ENCODE data around the gene KAZALD1. TPM values are rescaled to one million over a fixed set of nuclear protein-coding genes. Genes with fewer than 3 reads are reported as not detected.

The KAZALD1 gene
- total and polyA plus RNA-seq, 10 of the 15 experiments (the other 5 are each of a cell fraction or from before 2014, with no cell fraction given) = 0.10 to 4.3 (median 1.9) TPM

GRCh38 chr10:101101372-101101881, 39.6 kb downstream of the KAZALD1 start (continued):
- TF ChIP-seq CHD4 (IDR thresholded peaks at IDR 0.05) (no peak), IRF5 (IDR thresholded peaks at IDR 0.05; ENCODE audit: borderline replicate concordance) (no peak), ZNF217 (IDR thresholded peaks at IDR 0.05) (no peak), ZNF24 (IDR thresholded peaks at IDR 0.05) (no peak)

- H3K4me1 ChIP-seq (ENCODE audit: control insufficient read depth, insufficient read depth, low read length) = no peaks in the 10 kb centered on the region
- no peaks in the 10 kb centered on the region for H3K9me3 ChIP-seq (replicated peaks; ENCODE audit: control insufficient read depth, insufficient read depth, low read length)
- no peak overlapping the region for H2AFZ ChIP-seq (ENCODE audit: control insufficient read depth, low read depth, low read length)
- no peak overlapping the region for H3K9ac ChIP-seq (ENCODE audit: control insufficient read depth, insufficient read depth, low read length)
- POLR2A ChIA-PET = no interaction called here
- TF ChIP-seq SP1 (IDR thresholded peaks at IDR 0.05; ENCODE audit: low read depth, low read length) = no peak
- TF ChIP-seq JUND (IDR thresholded peaks at IDR 0.05; ENCODE audit: low read depth, low read length) = no peak
- TF ChIP-seq SMAD5 (IDR thresholded peaks at IDR 0.05; ENCODE audit: low read depth) = no peak
- TF ChIP-seq JUNB (IDR thresholded peaks at IDR 0.05) = no peak
- TF ChIP-seq EP300 (IDR thresholded peaks at IDR 0.05; ENCODE audit: borderline replicate concordance in 1 of 2, control insufficient read depth in 1 of 2, low read depth in 2 of 2, low read length in 2 of 2) = no peak
- TF ChIP-seq NR2C1 (IDR thresholded peaks at IDR 0.05) = no peak
- TF ChIP-seq ZNF384 (IDR thresholded peaks at IDR 0.05; ENCODE audit: borderline replicate concordance, low read depth, low read length) = no peak
- TF ChIP-seq NFIC (IDR thresholded peaks at IDR 0.05; ENCODE audit: low read depth, low read length) = no peak
- TF ChIP-seq CUX1 (IDR thresholded peaks at IDR 0.05; ENCODE audit: insufficient replicate concordance, low read depth, low read length) = no peak
- TF ChIP-seq CREM (IDR thresholded peaks at IDR 0.05; ENCODE audit: low read depth) = no peak
- no peak for TF ChIP-seq POLR2A (IDR thresholded peaks at IDR 0.05; ENCODE audit: low read depth, low read length)
- no peaks in the 10 kb centered on the region for H4K20me1 ChIP-seq (ENCODE audit: control insufficient read depth, insufficient read depth)
- H3K4me2 ChIP-seq (ENCODE audit: control insufficient read depth, insufficient read depth) = no peak overlapping the region
- BruUV-seq (replicated peaks) = no TSS peak
- H3K27me3 ChIP-seq (replicated peaks in 1 of 2; ENCODE audit: control insufficient read depth in 2 of 2, insufficient read depth in 2 of 2, low read length in 1 of 2) = peaks cover 0 to 3% of the 10 kb centered on the region in 2 experiments; a peak in 2 of 4 replicates
- CTCF ChIA-PET = interaction anchor here (0.7 to 13.8 kb wide), 2 partner anchors 10 to 39 kb away, joined by 3 to 231 read pairs; no protein-coding TSS in a partner anchor
- no peak overlapping the region for H3K27ac ChIP-seq (ENCODE audit: control insufficient read depth, insufficient read depth)
- intact Hi-C loops (cut with micrococcal nuclease; ENCODE audit: unreplicated experiment) (no loop called here), in situ Hi-C loops (cut with MboI) (no loop called here)
- DNase-seq (ENCODE audit: low read depth, low spot score) = no peak
- SMC1A ChIA-PET (ENCODE audit: uncharacterized antibody, unreplicated experiment) = interaction anchor here (1.0 kb wide), 1 partner anchor 60 kb away, joined by 3 read pairs; no protein-coding TSS in a partner anchor
- FAIRE-seq = no peak
- no peaks in the 10 kb centered on the region for H3K36me3 ChIP-seq (ENCODE audit: control insufficient read depth in 2 of 2, insufficient read depth in 2 of 2, low read length in 1 of 2)
- no peaks in the 10 kb centered on the region for H3K79me2 ChIP-seq (ENCODE audit: control insufficient read depth, insufficient read depth, low read length)
- RAD21 ChIA-PET (ENCODE audit: unreplicated experiment) = no interaction called here
- no peak for ATAC-seq
- no peak overlapping the region for H3K4me3 ChIP-seq
- 35% methylated on average over 2 of the region's 2 CpGs for WGBS (ENCODE audit: insufficient coverage, insufficient replicate concordance, low lambda C conversion rate, missing lambda C conversion rate)
Measured at GRCh38 chr10:101103430-101103829, 41.6 kb downstream of the KAZALD1 start.

Data from GM12878 (cell line).